Fibroblast of the aortic adventitia (primary cell): ENCODE data around the gene DBN1. TPM values are rescaled to one million over a fixed set of nuclear protein-coding genes. Genes with fewer than 3 reads are reported as not detected.

Experiments used
- DNase-seq: peaks from one replicate; pipeline ENCODE4 v3.0.0-alpha.2; 2010; ENCODE audit warnings: low read depth
- H3K4me3 ChIP-seq: 2 replicates; pipeline ENCODE4 v1.5.1; 2011; ENCODE audit warnings: low read depth, mild to moderate bottlenecking, control low read depth, low read length, moderate library complexity
- total RNA-seq: library from RNA; depleted of rRNA; stranded (reverse); fragments of >200 nt; gene quantifications from 2 replicates; pipeline ENCODE4 v1.2.3, GENCODE V29; 2012; ENCODE audit warnings: low replicate concordance
- TF ChIP-seq, protein P1 (sequence below): IDR thresholded peaks from 2 replicates; pipeline ENCODE4 v1.5.1; 2011; ENCODE audit warnings: mild to moderate bottlenecking, low read length, control low read depth, inconsistent platforms; ENCODE audit not compliant: insufficient read depth

Gene DBN1
- total RNA-seq, 1 donor: 188 TPM

DNA sequence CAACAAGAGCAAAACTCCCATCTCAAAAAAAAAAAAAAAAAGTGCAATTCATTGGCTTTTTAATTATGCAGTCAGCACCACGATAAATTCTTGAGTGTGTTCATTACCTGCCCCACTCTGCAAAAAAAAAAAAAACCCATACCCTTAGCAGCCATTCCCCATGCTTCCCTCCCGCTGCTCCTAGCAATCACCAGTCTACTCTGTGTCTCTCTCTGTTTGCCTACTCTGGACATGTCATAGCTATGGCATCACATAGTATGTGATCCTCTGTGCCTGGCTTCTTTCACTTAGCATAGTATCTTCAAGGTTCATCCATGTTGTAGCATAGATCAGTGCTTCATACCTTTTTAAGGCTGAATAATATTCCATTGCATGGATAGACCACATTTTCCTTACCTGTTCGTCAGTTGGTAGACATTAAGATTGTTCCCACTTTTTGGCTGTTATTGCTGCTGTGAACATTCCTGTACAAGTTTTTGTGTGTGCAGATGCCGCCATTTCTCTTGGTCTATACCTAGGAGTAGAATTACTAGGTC is 33.8 kb downstream of the DBN1 start:
- H3K4me3 ChIP-seq: no peak overlapping the region
- no peak for DNase-seq
- TF ChIP-seq, protein P1, sequence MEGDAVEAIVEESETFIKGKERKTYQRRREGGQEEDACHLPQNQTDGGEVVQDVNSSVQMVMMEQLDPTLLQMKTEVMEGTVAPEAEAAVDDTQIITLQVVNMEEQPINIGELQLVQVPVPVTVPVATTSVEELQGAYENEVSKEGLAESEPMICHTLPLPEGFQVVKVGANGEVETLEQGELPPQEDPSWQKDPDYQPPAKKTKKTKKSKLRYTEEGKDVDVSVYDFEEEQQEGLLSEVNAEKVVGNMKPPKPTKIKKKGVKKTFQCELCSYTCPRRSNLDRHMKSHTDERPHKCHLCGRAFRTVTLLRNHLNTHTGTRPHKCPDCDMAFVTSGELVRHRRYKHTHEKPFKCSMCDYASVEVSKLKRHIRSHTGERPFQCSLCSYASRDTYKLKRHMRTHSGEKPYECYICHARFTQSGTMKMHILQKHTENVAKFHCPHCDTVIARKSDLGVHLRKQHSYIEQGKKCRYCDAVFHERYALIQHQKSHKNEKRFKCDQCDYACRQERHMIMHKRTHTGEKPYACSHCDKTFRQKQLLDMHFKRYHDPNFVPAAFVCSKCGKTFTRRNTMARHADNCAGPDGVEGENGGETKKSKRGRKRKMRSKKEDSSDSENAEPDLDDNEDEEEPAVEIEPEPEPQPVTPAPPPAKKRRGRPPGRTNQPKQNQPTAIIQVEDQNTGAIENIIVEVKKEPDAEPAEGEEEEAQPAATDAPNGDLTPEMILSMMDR: no peak

GRCh38 chr5:177438468-177438867 is 35.0 kb downstream of the DBN1 start:
- TF ChIP-seq, protein P1: no peak
- H3K4me3 ChIP-seq: no peak overlapping the region
- DNase-seq: no peak

DNA sequence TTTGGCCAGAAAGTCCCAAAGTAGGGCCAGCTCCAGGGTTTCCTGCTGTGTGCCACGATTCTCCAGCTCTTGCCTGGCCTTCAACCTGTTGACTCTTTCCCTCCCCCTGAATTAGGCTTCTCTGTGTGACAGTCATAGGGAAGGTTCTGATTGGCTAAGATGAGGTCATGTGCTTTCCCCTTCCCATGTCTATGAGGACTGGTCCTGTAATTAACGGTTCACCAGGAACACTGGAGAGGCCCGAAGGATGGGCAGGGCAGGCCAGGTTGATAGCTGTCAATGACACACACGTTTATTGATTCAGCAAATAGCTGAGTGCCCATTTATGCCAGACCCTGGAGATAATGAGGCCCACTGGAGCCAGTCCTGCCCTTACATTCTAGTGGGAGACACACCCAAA is 35.8 kb downstream of the DBN1 start:
- H3K4me3 ChIP-seq: no peak overlapping the region
- DNase-seq: no peak
- TF ChIP-seq, protein P1: no peak

DNA sequence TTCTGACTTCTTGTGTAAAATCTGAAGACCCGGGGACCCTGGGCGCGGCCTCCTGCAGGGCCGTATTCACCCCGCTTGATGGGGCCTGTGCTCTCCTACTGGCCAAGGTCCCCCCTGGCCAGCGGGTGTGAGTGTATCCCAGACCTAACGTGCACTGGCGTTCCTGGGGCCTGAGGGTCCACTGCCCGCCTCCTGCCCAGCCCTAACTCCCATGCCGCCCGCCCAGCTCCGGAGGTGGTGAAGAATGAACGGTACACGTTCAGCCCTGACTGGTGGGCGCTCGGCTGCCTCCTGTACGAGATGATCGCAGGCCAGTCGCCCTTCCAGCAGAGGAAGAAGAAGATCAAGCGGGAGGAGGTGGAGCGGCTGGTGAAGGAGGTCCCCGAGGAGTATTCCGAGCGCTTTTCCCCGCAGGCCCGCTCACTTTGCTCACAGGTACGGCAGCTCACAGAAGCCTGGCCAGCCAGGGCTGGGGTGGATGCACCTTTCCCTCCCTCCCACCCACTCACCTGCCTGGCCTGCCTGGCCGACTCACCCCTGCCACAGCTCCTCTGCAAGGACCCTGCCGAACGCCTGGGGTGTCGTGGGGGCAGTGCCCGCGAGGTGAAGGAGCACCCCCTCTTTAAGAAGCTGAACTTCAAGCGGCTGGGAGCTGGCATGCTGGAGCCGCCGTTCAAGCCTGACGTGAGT is 37.4 kb downstream of the DBN1 start:
- no peak for DNase-seq
- TF ChIP-seq, protein P1: no peak
- H3K4me3 ChIP-seq: no peak overlapping the region

DNA sequence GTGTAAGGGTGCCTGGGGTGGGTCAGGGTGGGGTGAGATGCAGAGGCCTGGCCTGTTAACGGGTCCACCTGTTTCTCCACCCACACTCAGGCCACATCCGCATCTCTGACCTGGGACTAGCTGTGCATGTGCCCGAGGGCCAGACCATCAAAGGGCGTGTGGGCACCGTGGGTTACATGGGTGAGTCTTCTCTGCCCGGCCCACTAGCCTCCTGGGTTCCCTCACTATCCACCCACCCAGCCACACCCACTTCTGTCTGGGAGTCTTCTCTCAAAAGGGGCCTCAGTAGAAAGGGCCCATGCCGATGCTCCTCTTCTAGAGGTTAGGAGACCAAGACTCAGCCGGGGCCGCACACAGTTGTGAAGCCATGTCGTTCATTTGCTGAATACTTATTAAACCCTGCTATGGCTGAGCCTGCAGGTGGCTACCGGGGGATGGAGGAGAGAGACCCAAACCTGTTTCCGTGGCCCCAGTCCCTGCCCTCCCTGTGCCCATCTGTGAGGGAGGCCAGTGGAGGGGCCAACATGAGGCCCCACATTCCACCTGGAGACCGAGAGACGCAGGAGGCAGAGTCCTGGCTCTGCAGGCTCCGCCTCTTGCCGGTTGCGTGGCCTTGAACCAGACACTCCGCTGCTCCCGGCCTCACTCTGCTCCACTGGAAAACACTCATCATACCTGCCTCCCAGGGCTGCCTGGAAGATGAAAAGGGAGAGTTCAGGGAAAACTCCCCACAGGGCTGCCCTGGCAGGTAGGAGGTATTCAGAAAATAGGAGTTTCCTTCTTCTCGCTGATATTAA is 38.3 kb downstream of the DBN1 start:
- DNase-seq: no peak
- no peak overlapping the region for H3K4me3 ChIP-seq
- TF ChIP-seq, protein P1: no peak

DNA sequence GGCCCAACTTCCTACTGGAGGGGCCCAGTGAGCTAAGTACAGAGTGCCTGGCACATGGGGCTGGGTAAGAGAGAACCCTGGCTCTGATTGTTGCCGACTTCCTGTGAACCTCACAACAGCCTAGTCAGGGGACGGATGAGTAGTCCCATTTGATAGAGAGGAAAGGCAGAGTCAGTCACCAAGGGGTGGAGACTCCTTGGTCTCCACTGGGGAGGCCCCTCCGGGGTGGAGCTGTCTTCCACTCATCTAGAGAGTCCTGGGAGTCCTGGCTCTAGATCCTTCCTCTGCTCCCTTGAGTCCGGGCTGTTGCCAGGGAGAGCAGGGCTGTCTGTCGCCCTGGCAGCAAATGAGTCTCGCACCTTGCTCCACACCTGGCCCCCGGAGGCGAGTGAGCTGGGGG is 39.0 kb downstream of the DBN1 start:
- TF ChIP-seq, protein P1: no peak
- no peak overlapping the region for H3K4me3 ChIP-seq
- no peak for DNase-seq
